ENCODE results near the gene SMIM45.
A peak's percentile ranks its signal among the peaks of the same experiment; 100 is the strongest.

The SMIM45 gene

DNA sequence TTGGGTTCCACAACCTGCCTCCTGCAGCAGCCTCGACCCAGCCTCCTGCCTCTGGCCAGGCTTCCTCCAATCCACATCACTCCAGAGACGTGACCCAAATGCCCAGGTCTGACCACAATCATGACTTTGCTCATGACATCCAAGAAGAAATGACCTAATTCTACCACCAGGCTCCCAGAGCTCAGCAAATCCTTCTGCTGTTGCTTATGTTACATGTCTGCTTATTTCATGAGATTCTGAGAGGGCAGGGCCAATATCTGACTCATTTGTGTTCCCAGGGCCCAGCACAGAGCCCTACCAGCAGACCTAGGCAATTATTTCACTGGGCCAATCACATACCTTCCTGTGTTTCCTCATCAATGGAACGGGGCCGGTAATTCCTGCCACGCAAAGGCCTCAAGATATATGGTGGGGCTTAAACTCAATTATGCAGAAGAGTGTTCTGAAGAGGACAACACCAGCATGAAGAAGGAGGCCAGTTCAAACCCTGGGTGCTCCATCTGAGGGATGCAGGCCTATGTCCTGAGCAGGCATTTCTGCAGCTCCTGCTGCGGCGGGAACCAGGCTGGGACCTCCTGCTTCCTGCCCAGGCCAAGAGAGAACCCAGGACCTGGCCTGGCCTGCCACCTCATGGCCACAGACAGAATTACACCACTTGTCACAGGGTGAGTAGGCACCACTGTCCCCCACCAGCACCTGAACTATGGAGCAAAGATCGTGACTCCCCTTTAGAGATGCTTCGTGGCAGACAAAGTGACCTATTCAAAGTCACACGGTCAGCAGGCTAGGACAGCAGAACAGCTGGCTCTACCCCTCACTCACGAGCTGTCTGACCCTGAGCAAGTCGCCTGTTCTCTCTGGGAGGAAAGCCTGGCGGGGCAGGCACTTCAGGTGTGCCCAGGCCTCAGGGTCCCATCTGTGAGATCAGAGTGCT lies 10.9 kb upstream of the SMIM45 start:
- Histone ChIP-seq H3K4me3 (ENCODE audit: low read depth, low read length) (no peak overlapping the region), H2AFZ (peak overlapping the region; percentile 56), H3K27me3 (ENCODE audit: control insufficient read depth, insufficient read depth, low read length) (no peaks in the 10 kb centered on the region), H3K27ac (no peak overlapping the region), H3K79me2 (no peaks in the 10 kb centered on the region), H3K4me1 (no peaks in the 10 kb centered on the region), H3K9me3 (ENCODE audit: control insufficient read depth, low read length) (no peaks in the 10 kb centered on the region), H3K36me3 (ENCODE audit: control insufficient read depth, insufficient read depth, low read length) (no peaks in the 10 kb centered on the region), H3K9ac (no peak overlapping the region), H3K4me2 (ENCODE audit: low read length) (no peak overlapping the region)
- TF ChIP-seq, protein P1, sequence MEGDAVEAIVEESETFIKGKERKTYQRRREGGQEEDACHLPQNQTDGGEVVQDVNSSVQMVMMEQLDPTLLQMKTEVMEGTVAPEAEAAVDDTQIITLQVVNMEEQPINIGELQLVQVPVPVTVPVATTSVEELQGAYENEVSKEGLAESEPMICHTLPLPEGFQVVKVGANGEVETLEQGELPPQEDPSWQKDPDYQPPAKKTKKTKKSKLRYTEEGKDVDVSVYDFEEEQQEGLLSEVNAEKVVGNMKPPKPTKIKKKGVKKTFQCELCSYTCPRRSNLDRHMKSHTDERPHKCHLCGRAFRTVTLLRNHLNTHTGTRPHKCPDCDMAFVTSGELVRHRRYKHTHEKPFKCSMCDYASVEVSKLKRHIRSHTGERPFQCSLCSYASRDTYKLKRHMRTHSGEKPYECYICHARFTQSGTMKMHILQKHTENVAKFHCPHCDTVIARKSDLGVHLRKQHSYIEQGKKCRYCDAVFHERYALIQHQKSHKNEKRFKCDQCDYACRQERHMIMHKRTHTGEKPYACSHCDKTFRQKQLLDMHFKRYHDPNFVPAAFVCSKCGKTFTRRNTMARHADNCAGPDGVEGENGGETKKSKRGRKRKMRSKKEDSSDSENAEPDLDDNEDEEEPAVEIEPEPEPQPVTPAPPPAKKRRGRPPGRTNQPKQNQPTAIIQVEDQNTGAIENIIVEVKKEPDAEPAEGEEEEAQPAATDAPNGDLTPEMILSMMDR (IDR thresholded peaks at IDR 0.05) = peak; percentile 74

DNA sequence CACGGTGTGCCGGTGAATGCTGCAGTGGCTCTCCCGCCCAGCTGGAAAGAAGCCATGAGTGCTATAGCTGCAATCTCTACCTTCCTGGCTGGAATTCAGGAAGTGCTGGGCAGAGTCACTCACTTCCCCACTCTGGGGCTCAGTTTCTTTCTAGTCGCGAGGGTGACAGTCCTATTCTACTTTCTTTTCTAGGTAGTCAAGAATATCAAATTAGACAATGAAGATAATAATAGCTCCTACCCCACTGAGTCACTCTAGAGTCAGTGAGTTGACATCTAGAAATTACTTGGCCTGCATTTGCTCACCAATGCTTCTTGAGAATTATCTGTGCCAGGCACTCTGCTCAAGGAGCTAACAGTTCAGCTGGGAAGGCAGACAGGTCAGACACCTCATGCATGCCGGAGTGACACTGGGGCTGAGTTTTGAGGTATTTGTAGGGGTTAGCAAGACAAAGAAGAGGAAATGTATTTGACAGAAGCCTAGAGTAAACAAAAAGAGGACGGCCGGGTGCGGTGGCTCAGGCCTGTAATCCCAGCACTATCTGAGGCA lies 8.2 kb upstream of the SMIM45 start:
- Histone ChIP-seq H3K4me1 (no peaks in the 10 kb centered on the region), H3K4me2 (ENCODE audit: low read length) (no peak overlapping the region), H3K27ac (no peak overlapping the region), H3K9ac (no peak overlapping the region), H2AFZ (no peak overlapping the region), H3K79me2 (no peaks in the 10 kb centered on the region), H3K27me3 (ENCODE audit: control insufficient read depth, insufficient read depth, low read length) (no peaks in the 10 kb centered on the region), H3K9me3 (ENCODE audit: control insufficient read depth, low read length) (no peaks in the 10 kb centered on the region), H3K4me3 (ENCODE audit: low read depth, low read length) (no peak overlapping the region), H3K36me3 (ENCODE audit: control insufficient read depth, insufficient read depth, low read length) (no peaks in the 10 kb centered on the region)
- TF ChIP-seq, protein P1 (IDR thresholded peaks at IDR 0.05) = no peak

GRCh38 chr22:41946629-41947423 lies 5.1 kb upstream of the SMIM45 start, which contains the start of gene CENPM:
TSS of gene CENPM (minus strand) at chr22:41947152. CDS start at chr22:41947076, 76 bp downstream.
- TF ChIP-seq, protein P1 (IDR thresholded peaks at IDR 0.05) = no peak
- Histone ChIP-seq H3K9ac (no peak within 1 kb of the TSS), H3K4me2 (ENCODE audit: low read length) (peak within 1 kb of the TSS; percentile 98), H3K9me3 (ENCODE audit: control insufficient read depth, low read length) (no peaks in the 10 kb centered on the region), H2AFZ (peak within 1 kb of the TSS; percentile 84), H3K27ac (peak within 1 kb of the TSS; percentile 36), H3K4me3 (ENCODE audit: low read depth, low read length) (peak within 1 kb of the TSS; percentile 72), H3K27me3 (ENCODE audit: control insufficient read depth, insufficient read depth, low read length) (no peaks in the 10 kb centered on the region), H3K4me1 (no peaks in the 10 kb centered on the region), H3K79me2 (no peaks in the 10 kb centered on the region), H3K36me3 (ENCODE audit: control insufficient read depth, insufficient read depth, low read length) (no peaks in the 10 kb centered on the region)

DNA sequence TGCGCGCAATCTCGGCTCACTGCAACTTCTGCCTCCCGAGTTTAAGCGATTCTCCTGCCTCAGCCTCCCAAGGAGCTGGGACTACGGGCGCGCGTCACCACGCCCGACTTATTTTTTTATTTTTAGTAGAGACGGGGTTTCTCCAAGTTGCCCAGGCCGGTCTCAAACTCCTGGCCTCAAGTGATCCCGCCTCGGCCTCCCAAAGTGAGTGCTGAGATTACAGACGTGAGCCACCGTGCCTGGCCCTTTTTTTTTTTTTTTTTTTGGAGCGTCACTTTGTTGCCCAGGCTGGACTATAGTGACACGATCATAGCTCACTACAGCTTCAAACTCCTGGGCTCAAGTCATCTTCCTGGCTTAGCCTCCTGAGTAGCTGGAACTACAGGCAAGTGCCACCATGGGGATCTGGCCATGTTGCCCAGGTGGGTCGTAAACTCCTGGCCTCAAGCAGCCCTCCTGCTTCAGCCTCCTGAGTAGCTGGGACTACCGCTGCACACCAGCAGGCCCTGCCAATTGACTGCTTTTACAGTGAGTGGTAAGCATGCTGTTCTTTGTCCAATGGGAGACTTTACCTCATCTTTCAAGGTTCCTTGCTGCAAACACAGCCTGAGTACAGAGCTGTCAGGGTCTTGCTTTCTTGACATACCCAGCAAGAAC lies 4.4 kb upstream of the SMIM45 start:
- TF ChIP-seq, protein P1 (IDR thresholded peaks at IDR 0.05) = no peak
- Histone ChIP-seq H3K36me3 (ENCODE audit: control insufficient read depth, insufficient read depth, low read length) (no peaks in the 10 kb centered on the region), H3K79me2 (no peaks in the 10 kb centered on the region), H2AFZ (peak overlapping the region; percentile 84), H3K9ac (no peak overlapping the region), H3K4me2 (ENCODE audit: low read length) (peak overlapping the region; percentile 98), H3K4me3 (ENCODE audit: low read depth, low read length) (peak overlapping the region; percentile 72), H3K4me1 (no peaks in the 10 kb centered on the region), H3K27ac (no peak overlapping the region), H3K27me3 (ENCODE audit: control insufficient read depth, insufficient read depth, low read length) (no peaks in the 10 kb centered on the region), H3K9me3 (ENCODE audit: control insufficient read depth, low read length) (no peaks in the 10 kb centered on the region)

All from parathyroid adenoma (tissue), 2 donors.